Lower leg skin (tissue), 4 donors: ENCODE measurements around the gene LCMT1. TPM values are rescaled to one million over a fixed set of nuclear protein-coding genes. Genes with fewer than 3 reads are reported as not detected.
"Not testable (repeated sequence)": the region's sequence is repeated elsewhere in the genome, so short reads cannot be mapped to it uniquely, and the experiment has no call there.

Source experiments
- DNase-seq, 2 donors: peaks; one replicate each; pipeline ENCODE4 v3.0.0-alpha.2; 2019; ENCODE audit warnings: low spot score in 2 of 2
- H3K4me3 ChIP-seq: fragments of 200-600 bp; sonication (generic); 2 replicates; pipeline ENCODE4 v1.5.1; 2017; ENCODE audit warnings: mild to moderate bottlenecking, low read depth; ENCODE audit not compliant: poor library complexity, severe bottlenecking
- CTCF ChIP-seq, 3 donors: fragments of 450-650 bp; IDR thresholded peaks; one replicate each; pipeline ENCODE4 v1.5.1; 2016; ENCODE audit warnings: antibody characterized with exemption in 3 of 3, mild to moderate bottlenecking in 3 of 3, moderate library complexity in 2 of 3
- POLR2A ChIP-seq, 2 donors: fragments of 450-650 bp; IDR thresholded peaks; one replicate each; pipeline ENCODE4 v1.6.1; 2016 to 2017; ENCODE audit warnings: antibody characterized with exemption in 2 of 2, mild to moderate bottlenecking in 1 of 2, moderate library complexity in 1 of 2
- WGBS, 2 donors: methylation state at CpG; one replicate each; pipeline ENCODE4 v1.1.5; 2018; 5-methylcytosine and 5-hydroxymethylcytosine counted together
- intact Hi-C: fragments of 100-400 bp; cut with DNase I; formaldehyde crosslinking; loops from one replicate; pipeline ENCODE4 v1.15.0; 2023; ENCODE audit warnings: low total_unique reads
- total RNA-seq, 4 donors: library from RNA; depleted of rRNA; stranded (reverse); fragments of >200 nt; gene quantifications; one replicate each; pipeline ENCODE4 v1.1.0, GENCODE V29; 2016

The LCMT1 gene
- total RNA-seq, result 10 to 100 TPM; 33.6 to 46.8 (median 38.2) TPM

GRCh38 chr16:25111403-25112166 lies at the start of gene LCMT1:
TSS of gene LCMT1 (plus strand) at chr16:25111742. CDS start at chr16:25111884, 142 bp downstream.
- intact Hi-C loops, result no loop called here
- TF ChIP-seq CTCF (IDR thresholded peaks at IDR 0.05) (no peak), POLR2A (IDR thresholded peaks at IDR 0.05) (no peak)
- WGBS, 2 donors, result 1% methylated on average over 50 to 54 of the region's 55 CpGs
- peak within 1 kb of the TSS; percentile 82 for H3K4me3 ChIP-seq
- DNase-seq, result peak; percentile 97

- intact Hi-C loops, result no loop called here
- no peak for DNase-seq
- H3K4me3 ChIP-seq, result no peak overlapping the region
- WGBS, 2 donors, result 60 to 78% methylated on average over 3 of the region's 3 CpGs
- no peak for TF ChIP-seq CTCF (IDR thresholded peaks at IDR 0.05)
- TF ChIP-seq POLR2A (IDR thresholded peaks at IDR 0.05), result no peak
Measured at GRCh38 chr16:25063102-25063501, 48.4 kb upstream of the LCMT1 start.

- H3K4me3 ChIP-seq, result no peak overlapping the region
- 75 to 81% methylated on average over 6 of the region's 6 CpGs for WGBS, 2 donors
- no peak for DNase-seq
- intact Hi-C loops, result no loop called here
- TF ChIP-seq POLR2A (IDR thresholded peaks at IDR 0.05) (no peak), CTCF (IDR thresholded peaks at IDR 0.05) (no peak)
Measured at GRCh38 chr16:25063865-25064264, 47.7 kb upstream of the LCMT1 start.

- 92 to 96% methylated on average over 1 of the region's 1 CpG for WGBS, 2 donors
- DNase-seq, H3K4me3 ChIP-seq, intact Hi-C loops: not testable (repeated sequence)
Measured at GRCh38 chr16:25064281-25064680, 47.3 kb upstream of the LCMT1 start.

- 60 to 65% methylated on average over 6 of the region's 6 CpGs for WGBS, 2 donors
- DNase-seq, result no peak
- TF ChIP-seq CTCF (IDR thresholded peaks at IDR 0.05) (no peak), POLR2A (IDR thresholded peaks at IDR 0.05) (no peak)
- intact Hi-C loops, result no loop called here
- no peak overlapping the region for H3K4me3 ChIP-seq
Measured at GRCh38 chr16:25064937-25065336, 46.6 kb upstream of the LCMT1 start.

- no peak for DNase-seq
- 76 to 89% methylated on average over 8 of the region's 8 CpGs for WGBS, 2 donors
- intact Hi-C loops, result no loop called here
- TF ChIP-seq POLR2A (IDR thresholded peaks at IDR 0.05), result no peak
- no peak overlapping the region for H3K4me3 ChIP-seq
Measured at GRCh38 chr16:25065899-25066298, 45.6 kb upstream of the LCMT1 start.

GRCh38 chr16:25066426-25066746 lies 45.2 kb upstream of the LCMT1 start:
- 30 to 40% methylated on average over 13 to 16 of the region's 16 CpGs for WGBS, 2 donors
- intact Hi-C loops, result no loop called here

More at GRCh38 chr16:25066426-25066746, 45.2 kb upstream of the LCMT1 start:
- TF ChIP-seq POLR2A (IDR thresholded peaks at IDR 0.05), result no peak
- peak overlapping the region; percentile 70 for H3K4me3 ChIP-seq
- no peak for DNase-seq
